ENCODE results near the gene FAM47E.
"Not testable (repeated sequence)": the region's sequence is repeated elsewhere in the genome, so short reads cannot be mapped to it uniquely, and the experiment has no call there.

FAM47E gene

DNA sequence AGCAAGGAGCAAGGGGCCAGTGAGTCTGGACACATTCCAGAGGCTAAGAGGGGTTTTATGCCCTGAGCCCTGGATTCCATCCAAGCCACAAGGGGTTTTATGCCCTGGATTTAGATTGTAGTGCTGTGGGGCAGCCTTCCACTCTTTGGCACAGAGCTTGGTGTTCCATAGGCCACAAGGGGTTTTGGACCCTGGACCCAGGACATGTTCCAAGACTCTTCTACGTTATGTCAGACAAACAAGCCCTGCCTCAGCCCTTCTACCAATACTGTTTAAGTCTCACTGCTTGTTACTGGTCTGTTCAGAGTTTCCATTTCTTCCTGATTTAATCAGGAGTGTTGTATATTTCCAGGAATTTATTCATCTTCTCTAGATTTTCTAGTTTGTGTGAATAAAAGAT lies 25.1 kb upstream of the FAM47E start:
- DNase-seq (ENCODE audit: low spot score): no peak

DNA sequence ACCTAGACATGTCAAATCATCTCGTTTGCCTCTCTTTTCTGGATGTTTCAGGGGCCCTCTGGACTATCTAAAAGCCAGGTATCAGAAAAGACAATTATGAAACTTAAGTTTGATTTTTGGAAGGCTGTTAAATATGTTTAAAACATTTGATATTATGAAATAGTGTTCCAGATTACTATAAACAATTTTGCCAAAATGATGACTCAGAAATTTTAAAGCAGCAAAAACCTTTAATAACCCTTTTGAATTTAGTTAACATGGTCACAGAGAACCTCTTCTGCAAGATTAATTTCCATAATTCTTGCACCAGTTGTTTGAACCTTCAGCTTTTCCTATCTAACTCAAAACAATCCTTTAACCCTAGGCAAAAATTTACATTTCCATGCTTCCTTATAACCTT lies 18.8 kb upstream of the FAM47E start:
- no peak for DNase-seq (ENCODE audit: low spot score)

DNA sequence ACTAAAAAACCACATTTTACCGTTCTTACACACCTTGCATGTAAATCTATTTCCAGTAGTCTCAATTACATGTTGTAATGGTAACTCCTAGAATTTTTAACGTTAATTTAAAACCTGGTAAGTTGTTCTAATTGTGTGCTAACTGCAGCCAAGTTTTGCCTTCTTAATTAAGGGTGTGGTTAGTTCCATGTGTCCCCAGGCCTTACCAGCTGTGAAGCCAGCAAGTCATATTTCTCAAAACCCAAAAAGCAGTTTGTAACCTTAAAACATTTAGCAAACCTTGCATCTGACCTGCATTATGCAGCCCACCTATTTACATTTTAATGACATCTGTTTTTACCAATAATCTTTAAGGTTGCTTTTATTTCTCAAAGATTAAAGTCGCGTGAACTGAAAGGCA lies 18.4 kb upstream of the FAM47E start:
- DNase-seq (ENCODE audit: low spot score): no peak

DNA sequence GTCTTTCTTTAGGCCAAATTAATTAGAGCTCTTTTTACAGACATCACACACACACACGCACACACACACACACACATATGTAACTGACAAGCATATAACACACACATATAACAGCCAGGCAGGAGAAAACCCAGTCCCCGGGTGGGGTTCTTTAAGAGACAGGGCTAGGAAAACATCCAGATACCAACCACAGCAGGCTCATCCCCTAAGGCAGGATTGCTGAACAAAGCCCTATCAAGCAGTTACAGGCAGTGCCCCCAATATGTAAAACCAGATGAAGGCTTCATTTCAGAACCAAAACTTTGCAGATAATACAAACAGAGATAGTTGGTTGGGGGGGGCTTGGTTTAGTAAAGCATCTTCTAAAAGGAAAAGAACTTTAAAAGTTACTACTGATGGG lies 18.0 kb upstream of the FAM47E start:
- DNase-seq (ENCODE audit: low spot score): no peak

DNA sequence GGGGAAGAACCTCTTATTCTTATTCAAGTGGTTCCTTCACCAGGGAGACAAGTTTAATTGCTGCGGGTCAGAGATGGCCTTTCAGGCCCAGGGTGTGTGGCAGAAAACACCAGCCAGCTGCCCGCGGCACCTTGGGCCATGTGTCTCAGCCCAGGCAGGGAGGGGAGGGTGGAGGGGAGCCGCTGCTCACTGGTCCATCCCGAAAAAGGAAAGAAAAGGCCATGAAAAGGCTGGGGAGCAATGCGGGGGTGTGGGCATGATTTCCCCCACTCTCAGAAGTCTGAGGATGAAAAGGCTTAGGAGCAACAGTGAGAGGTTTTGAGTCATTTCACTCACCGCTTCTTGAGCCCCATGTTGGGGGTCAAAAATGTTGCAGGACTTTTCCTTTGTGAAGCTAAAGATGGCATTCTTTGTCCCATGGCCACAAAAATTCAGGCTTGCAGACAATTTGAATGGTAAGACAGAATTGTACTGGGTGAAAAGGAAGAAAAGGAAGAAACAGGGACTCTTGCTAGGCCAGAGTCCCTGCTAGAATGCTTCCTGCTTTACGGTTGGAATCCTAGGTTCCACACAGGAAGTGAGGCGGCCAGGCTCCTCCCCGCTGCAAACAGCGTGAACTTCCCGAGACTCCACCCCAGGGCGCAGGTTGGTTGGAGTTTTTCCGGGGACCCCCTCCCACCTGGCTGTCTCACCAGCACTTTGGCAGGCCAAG lies 17.4 kb upstream of the FAM47E start:
- DNase-seq (ENCODE audit: low spot score): no peak

DNA sequence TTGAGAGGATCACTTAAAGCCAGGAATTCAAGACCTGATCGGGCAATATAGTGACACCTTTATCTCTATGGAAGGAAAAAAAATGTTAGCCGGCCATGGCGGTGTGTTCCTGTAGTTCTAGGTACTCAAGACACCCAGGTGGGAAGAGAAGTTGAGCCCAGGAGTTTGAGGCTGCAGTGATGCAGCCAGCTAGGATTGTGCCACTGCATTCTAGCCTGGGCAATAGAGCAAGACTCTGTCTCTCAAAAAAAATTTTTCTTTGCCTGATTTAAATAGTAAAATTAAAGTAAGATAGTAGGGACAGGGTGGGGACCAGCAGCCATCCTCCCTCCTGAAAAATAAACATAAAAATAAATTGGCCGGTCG lies 16.9 kb upstream of the FAM47E start:
- no peak for DNase-seq (ENCODE audit: low spot score)

DNA sequence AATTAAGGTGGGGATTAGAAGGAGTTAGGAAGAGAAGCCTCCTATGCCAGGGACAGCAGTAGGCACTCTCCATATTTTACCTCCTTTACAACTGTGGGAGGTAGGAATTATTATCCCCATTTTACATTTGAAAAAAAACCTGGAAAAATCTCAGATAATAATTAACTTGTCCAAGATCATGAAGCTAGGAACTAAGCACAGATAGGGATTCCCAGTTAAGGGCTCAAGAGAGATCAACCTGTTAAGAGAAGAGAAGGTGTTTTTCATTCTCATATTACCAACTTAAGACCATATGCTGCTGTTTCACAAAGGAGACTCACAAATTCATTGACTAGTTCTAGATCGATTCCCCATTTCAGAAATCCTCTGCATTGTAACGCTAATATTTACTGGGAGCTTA lies 16.1 kb upstream of the FAM47E start:
- DNase-seq (ENCODE audit: low spot score): no peak

DNA sequence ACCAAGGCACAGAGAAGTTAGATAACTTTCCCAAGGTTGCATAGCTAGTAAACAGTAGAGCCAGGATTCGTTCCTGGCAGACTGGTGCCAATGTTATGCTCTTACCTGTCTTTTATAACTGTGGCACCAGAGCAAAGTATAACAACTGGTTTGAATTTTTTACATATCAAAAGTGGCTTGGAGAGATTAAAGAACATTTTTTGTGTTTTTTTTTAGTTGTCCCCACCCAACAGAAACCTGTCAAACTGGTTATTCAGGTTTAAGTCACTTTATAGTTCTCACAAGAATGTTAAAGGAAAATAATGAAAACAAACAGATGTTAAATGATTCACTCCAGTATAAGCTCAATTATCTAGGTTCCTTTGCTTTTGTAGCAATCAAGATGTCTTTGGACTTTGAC lies 15.6 kb upstream of the FAM47E start:
- DNase-seq (ENCODE audit: low spot score): no peak

DNA sequence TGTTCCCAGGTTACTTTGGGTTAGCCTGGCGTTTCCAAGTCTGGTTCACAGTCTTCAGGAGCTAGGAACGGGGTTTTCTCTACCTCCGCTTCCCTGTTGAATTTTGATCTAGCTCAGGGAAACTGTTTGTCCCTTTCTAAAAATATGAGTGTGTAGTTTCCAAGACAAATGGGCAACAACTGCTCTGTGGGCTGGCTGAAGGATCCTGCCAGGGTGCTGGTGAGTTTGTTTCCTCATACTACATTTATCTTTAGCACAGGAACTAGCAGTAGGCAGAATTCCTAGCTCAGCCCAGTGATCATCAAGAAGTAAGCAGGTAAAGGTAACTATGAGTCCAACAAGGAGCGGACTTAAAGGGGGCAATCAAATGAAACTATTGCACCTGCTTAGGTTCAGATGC lies 13.3 kb upstream of the FAM47E start:
- no peak for DNase-seq (ENCODE audit: low spot score)

DNA sequence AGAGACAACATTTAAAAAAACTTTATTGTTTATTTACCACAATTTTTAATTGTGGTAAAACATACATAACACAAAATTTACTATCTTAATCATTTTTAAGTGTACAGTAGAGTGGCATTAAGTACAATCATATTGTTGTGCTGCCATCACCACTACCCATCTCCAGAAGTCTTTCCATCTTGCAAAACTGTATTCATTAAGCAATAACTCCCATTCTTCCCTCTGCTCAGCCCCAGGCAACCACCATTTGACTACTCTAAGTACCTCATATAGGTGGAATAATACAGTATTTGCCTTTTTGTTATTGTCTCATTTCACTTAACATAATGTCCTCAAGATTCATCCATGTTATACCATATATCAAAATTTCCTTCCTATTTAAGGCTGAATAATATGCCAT lies 12.8 kb upstream of the FAM47E start:
- DNase-seq (ENCODE audit: low spot score): no peak

DNA sequence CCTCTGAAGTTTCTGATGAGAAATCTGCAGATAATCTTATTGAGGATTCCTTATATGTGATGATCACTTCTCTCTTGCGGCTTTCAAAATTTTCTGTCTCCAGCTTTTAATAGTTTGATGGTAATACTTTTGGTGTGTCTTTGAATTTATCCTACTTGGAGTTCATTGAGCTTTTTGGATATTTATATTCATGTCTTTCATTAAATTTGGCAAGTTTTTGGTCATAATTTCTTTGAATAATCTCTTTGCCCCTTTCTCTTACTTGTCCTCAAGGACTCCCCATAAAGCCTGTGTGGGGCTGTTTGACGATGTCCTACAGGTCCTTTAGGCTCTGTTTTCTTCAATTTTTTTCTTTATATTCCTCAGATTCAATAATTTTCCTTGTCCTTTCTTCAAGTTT lies 11.3 kb upstream of the FAM47E start:
- no peak for DNase-seq (ENCODE audit: low spot score)

DNA sequence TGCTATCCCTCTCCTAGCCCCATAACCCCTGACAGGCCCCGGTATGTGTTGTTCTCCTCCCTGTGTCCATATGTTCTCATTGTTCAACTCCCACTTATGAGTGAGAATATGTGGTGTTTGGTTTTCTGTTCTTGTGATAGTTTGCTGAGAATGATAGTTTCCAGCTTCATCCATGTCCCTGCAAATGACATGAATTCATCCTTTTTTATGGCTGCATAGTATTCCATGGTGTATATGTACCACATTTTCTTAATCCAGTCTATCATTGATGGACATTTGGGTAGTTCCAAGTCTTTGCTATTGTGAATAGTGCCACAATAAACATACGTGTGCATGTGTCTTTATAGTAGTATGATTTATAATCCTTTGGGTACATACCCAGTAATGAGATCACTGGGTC lies 7.6 kb upstream of the FAM47E start:
- DNase-seq (ENCODE audit: low spot score): not testable (repeated sequence)

DNA sequence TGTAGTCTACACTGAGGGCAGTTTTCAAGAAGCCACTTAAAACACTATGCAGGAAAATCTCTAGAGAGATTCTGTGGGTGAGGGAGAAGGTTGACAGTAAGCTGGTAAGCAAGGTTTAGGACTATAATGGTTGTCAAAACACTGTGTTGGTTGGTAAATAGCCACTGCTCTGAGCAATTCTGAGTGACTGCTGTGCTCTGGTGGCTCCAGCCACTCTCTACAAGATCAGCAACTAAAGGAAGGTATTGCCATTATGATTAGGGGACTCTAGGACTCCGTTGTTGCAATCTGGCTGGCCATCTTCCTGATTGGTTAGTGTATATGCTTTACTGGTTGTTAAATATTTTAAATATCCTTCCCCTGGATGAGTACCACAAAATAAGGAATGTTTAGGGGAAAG lies 5.5 kb upstream of the FAM47E start:
- DNase-seq (ENCODE audit: low spot score): no peak

DNA sequence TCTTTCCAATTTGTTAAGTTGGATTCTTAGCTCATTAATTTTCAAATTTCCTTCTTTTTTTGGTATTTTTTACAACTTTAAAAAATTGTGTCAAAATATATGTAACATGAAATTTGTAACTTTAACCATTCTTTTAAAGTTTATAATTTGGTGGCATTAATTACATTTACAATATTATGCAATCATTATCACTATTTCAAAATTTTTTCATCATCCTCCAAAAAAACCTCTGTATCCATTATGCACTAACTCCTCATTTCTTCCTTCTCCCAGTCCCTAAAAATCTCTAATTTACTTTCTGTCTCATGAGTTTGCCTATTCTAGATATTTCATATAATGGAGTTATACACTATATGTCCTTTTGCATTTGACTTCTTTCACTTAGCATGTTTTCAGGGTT lies 4.7 kb upstream of the FAM47E start:
- DNase-seq (ENCODE audit: low spot score): no peak

DNA sequence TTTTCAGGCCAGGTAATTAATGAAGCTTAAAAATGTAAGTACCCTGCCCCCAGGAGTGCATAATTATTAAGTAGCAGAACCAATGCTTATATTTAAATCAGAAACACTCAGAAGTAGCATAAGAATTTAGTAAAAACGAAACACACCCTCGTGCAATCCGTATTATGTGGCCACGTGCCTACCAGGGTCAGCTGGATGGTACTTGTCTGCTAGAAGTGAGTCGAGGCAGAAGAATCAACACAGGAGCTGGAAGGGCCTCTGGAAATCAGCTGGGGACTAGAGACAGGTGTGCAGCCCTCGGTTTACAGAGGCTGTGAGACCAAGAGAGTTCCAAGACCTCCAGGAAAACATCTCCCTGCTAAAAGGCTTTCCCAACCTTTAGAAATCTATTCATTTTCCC lies 559 bp upstream of the FAM47E start:
- DNase-seq (ENCODE audit: low spot score): no peak

DNA sequence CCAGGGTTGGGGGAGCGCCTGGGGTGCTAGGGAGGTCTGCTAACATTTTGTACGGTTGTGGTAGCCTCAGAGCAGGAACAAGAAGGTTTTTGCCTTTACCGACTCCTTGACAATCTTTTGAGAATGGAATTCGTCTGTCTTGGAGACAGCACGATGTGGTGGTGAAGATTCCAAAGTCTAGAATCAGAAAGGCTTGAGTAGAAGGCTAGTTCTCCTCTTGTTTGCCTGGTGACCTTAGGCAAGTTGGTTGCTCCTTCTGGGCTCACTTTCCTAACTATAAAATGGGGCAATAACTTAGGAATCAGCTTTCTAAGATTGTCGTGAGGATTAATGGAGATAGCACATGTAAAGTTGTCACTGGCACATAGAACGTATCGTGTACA lies 741 bp downstream of the FAM47E start:
- DNase-seq (ENCODE audit: low spot score): no peak

DNA sequence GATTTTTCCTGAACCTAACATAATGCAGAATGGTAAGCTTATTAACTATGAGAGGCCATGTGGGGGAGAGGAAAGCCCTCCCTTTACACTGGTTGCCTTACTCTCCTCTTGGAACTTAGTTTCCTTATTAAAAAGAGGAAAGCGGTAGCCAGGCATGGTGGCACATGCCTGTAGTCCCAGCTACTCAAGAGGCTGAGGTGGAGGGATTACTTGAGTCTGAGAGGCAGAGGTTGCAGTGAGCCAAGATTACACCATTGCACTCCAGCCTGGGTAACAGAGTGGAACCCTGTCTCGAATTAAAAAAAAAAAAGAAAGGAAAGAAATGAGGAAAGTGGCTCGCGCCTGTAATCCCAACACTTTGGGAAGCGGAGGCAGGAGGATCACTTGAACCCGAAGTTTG lies 2.0 kb downstream of the FAM47E start:
- no peak for DNase-seq (ENCODE audit: low spot score)

DNA sequence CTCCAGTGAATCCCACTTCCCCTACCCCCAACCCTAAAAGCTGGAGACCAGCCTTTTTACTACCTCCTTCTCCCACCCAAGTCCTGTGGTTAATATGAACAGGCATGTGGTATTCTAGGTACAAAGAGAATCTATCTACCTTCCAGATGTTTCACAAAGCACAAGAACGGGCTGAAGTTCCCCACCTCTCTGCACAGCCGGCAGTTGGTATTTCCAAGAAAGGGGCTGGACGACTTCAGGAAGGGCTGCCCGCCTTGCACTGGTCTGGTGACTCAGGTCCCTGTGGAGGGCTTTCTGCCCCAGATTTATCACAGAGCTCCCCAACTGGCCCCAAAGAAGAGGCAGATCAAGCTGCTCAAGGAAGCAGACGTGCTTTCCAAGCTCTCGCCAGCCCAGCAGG lies 4.5 kb downstream of the FAM47E start:
- no peak for DNase-seq (ENCODE audit: low spot score)

DNA sequence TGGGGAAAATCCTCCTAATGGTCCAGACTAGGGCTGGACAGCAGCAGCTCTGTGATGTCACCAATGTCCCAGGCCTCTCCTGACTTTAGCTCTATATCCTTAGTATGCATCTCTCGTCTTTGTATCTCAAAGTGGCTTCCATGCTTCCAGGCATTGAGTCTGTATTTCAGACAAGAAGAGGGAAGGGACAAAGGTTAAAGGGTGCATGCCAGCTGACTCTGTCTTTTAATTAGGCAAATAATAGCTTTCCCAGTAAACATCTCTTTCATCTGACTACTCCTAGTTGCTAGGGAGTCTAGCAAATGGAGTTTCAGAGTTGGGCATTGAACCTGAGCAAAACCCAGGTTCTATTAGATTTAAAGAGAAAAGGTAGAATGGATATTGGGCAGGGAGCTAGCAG lies 5.4 kb downstream of the FAM47E start:
- no peak for DNase-seq (ENCODE audit: low spot score)

DNA sequence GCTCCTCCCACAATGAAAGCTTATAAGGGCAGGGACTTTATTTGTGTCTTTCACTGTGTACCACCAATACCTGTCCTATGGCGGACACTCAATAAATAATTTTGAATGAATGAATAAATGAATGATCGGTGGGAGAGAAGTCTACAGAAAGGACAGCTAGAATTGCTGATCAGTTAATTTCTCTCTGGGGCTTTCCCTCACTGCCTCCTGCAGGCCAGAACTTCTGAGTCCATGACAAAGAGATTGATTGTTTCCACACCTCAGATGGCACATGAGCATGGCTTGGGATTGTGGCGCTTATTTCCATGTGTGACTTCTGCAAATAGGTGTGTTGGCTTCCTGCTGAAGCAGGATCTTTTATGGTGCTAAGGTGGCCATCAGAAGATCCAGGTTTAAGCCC lies 6.3 kb downstream of the FAM47E start:
- no peak for DNase-seq (ENCODE audit: low spot score)

DNA sequence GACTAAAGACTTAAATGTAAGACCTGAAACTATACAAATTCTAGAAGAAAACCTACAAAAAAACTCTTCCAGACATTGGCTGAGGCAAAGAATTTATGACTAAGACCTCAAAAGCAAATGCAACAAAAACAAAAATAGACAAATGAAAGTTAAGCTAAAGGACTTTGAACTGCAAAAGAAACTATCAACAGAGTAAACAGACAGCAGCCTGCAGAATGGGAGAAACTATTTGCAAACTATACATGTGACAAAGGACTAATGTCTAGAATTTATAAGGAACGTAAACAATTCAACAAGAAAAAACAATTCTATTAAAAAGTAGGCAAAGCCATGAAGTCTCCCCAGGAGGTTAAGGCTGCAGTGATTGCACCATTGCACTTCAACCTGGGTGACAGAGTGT lies 9.1 kb downstream of the FAM47E start:
- DNase-seq (ENCODE audit: low spot score): no peak

DNA sequence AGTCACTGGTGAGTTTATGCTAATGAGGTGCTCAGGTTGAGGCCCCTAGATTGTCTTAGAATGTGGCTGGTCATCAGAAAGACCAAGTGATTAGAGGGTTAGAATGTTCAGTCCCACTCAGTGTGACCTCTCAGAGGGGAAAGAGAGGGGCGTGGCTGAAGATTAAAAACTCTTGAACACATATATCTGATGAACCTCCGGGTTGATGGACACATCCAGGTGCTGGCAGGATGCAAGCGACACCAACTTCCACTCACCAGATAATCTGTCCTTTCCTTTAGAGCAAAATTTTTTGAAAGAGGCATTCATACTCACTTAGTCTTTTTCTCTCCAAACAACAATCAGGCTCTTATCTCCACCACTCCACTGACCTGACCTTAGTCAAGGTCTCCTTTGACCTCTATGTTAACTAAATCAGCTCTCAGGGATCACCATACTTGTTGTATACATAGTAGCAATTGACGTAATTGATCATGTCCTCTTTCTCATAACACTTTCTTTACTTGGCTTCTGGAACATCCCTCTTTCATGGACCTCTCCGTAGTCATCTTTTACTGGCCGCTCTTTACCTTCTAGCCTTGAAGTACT lies 14.2 kb downstream of the FAM47E start:
- DNase-seq (ENCODE audit: low spot score): no peak

DNA sequence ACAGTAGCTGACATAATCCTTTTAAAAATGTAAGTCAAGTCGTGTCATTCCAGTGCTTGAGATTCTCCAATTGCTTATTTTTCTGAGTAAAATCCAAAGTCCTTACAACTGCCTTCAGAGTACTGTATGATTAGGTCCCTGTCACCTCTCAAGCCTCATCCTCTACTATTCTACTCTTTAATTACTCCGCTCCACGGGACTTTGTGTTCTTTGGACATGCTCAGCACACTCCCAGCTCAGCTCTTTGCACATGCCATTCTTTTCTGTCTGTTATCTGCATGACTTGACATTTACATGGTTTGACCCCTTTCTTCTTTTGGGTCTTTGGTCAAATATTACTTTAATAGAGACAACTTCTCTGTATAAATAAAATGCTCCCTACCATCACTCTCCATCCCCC lies 15.1 kb downstream of the FAM47E start:
- DNase-seq (ENCODE audit: low spot score): no peak

DNA sequence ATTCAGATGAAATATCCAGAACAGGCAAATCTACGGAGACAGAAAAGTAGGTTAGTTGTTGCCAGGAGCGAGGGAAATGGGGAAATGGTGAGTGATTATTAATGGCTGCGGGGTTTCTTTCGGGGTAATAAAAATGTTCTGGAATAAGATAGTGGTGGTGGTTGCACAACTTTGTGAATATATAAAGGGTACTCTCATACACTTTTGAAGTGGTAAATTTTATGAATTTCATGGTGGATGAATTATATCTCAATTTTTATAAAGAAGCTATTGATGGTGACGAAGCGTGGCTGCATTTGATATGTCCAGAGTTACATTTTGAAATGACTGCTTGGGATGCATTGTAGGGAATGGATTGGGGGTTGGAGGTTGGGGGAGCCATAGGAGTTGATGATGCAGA lies 16.3 kb downstream of the FAM47E start:
- no peak for DNase-seq (ENCODE audit: low spot score)

Measured in kidney capillary endothelial cell (primary cell).